HCT116 (cell line): ENCODE data around the gene ASCL2. TPM values are rescaled to one million over a fixed set of nuclear protein-coding genes. Genes with fewer than 3 reads are reported as not detected.

Source experiments
- ATAC-seq: fragments of 200-7000 bp; cut with Tn5 transposase; 2 replicates; pipeline ENCODE4 v1.9.1; 2020; ENCODE audit warnings: mild to moderate bottlenecking, moderate library complexity
- BruUV-seq: library from RNA; stranded (reverse); fragments of 400-500 nt; replicated peaks from 2 replicates; lab custom pipeline; 2021; lab: Mats Ljungman, UMichigan
- CTCF ChIA-PET: fragments of 300-600 bp; sonication (Branson Sonifier 250); formaldehyde crosslinking; loops from one replicate; lab custom pipeline; 2021; ENCODE audit warnings: antibody characterized with exemption; lab: Charles Lee
- POLR2A ChIA-PET: fragments of 300-600, 350-600 bp; sonication (Branson Sonifier 250); formaldehyde crosslinking; loops from one replicate; lab custom pipeline; 2021; ENCODE audit warnings: antibody characterized with exemption; lab: Charles Lee
- RAD21 ChIA-PET, 2 experiments: fragments of 300-600 bp; sonication (Branson Sonifier 250); formaldehyde crosslinking; loops; one replicate each; lab custom pipeline; 2023; ENCODE audit warnings: low total read pairs in 2 of 2; ENCODE audit not compliant: uncharacterized antibody in 2 of 2, unreplicated experiment in 2 of 2, low non-redundant PET in 1 of 2; lab: Charles Lee
- DNase-seq: peaks from one replicate; pipeline ENCODE4 v3.0.0-alpha.2; 2010; ENCODE audit warnings: low read depth, low spot score
- H2AFZ ChIP-seq: fragments of 200-600 bp; shearing (Covaris generic), sonication (generic); 2 replicates; pipeline ENCODE4 v1.6.1; 2017; ENCODE audit warnings: low read depth, mixed run types, mixed read lengths, antibody characterized with exemption, low read length; ENCODE audit not compliant: poor library complexity, severe bottlenecking
- H3K27ac ChIP-seq: 2 replicates; pipeline ENCODE4 v1.5.1; 2012; ENCODE audit warnings: low read depth, low read length
- H3K27me3 ChIP-seq: fragments of 200-600 bp; sonication (generic); 2 replicates; pipeline ENCODE4 v1.6.1; 2016; ENCODE audit warnings: mixed run types, low read length, mixed read lengths; ENCODE audit not compliant: insufficient read depth
- H3K36me3 ChIP-seq, 2 experiments: fragments of 200-500 bp in 1 of 2; fragments of 200-600 bp in 1 of 2; sonication (Bioruptor generic) in 1 of 2; sonication (generic) in 1 of 2; 2 replicates each; pipeline versions ENCODE4 v1.5.1 to v1.6.1; 2014 to 2016; ENCODE audit warnings: low read length in 2 of 2, inconsistent platforms in 1 of 2, mixed read lengths in 1 of 2, mixed run types in 1 of 2; ENCODE audit not compliant: insufficient read depth in 2 of 2, control insufficient read depth in 1 of 2
- H3K4me1 ChIP-seq, 2 experiments: fragments of 200-600 bp in 1 of 2; sonication (generic) in 1 of 2; 2 replicates each; pipeline versions ENCODE4 v1.5.1 to v1.6.1; 2012 to 2017; ENCODE audit warnings: low read length in 2 of 2, inconsistent platforms in 1 of 2, mild to moderate bottlenecking in 1 of 2, mixed read lengths in 1 of 2, mixed run types in 1 of 2, moderate library complexity in 1 of 2; ENCODE audit not compliant: insufficient read depth in 2 of 2, control insufficient read depth in 1 of 2
- H3K4me2 ChIP-seq: fragments of 200-600 bp; sonication (generic); 2 replicates; pipeline ENCODE4 v1.6.1; 2017; ENCODE audit warnings: mixed run types, low read length, mixed read lengths
- H3K4me3 ChIP-seq, 2 experiments: fragments of 200-600 bp in 1 of 2; sonication (generic) in 1 of 2; replicated peaks in 1 of 2; 2 replicates each; pipeline ENCODE4 v1.5.1; 2011 to 2016; ENCODE audit warnings: low read length in 2 of 2, control low read depth in 1 of 2, low read depth in 1 of 2, mild to moderate bottlenecking in 1 of 2, mixed read lengths in 1 of 2, mixed run types in 1 of 2
- H3K79me2 ChIP-seq: fragments of 200-600 bp; sonication (generic); 2 replicates; pipeline ENCODE4 v1.6.1; 2017; ENCODE audit warnings: mild to moderate bottlenecking, mixed run types, low read length, moderate library complexity, mixed read lengths; ENCODE audit not compliant: insufficient read depth
- H3K9ac ChIP-seq: fragments of 200-600 bp; sonication (generic); 2 replicates; pipeline ENCODE4 v1.6.1; 2016; ENCODE audit warnings: low read length, mixed read lengths
- H3K9me2 ChIP-seq: fragments of 200-600 bp; sonication (generic), shearing (Covaris generic); 2 replicates; pipeline ENCODE4 v1.6.1; 2017; ENCODE audit warnings: mixed run types, mild to moderate bottlenecking, moderate library complexity; ENCODE audit not compliant: insufficient read depth
- H3K9me3 ChIP-seq, 2 experiments: fragments of 200-500 bp in 1 of 2; fragments of 200-600 bp in 1 of 2; sonication (Bioruptor generic) in 1 of 2; sonication (generic) in 1 of 2; 2 replicates each; pipeline ENCODE4 v1.6.1; 2014 to 2017; ENCODE audit warnings: low read length in 2 of 2, mixed read lengths in 2 of 2, inconsistent platforms in 1 of 2, low read depth in 1 of 2, mild to moderate bottlenecking in 1 of 2, mixed run types in 1 of 2, moderate library complexity in 1 of 2; ENCODE audit not compliant: control insufficient read depth in 1 of 2, insufficient read depth in 1 of 2
- H4K20me1 ChIP-seq: fragments of 200-600 bp; sonication (generic), shearing (Covaris generic); 2 replicates; pipeline ENCODE4 v1.6.1; 2017; ENCODE audit warnings: mixed run types, mild to moderate bottlenecking, moderate library complexity; ENCODE audit not compliant: insufficient read depth
- CBX3 ChIP-seq: IDR thresholded peaks from 2 replicates; pipeline ENCODE4 v1.6.1; 2012; ENCODE audit warnings: low read depth
- CEBPB ChIP-seq: IDR thresholded peaks from 2 replicates; pipeline ENCODE4 v1.6.1; 2012; ENCODE audit warnings: low read depth
- CTCF ChIP-seq, 3 experiments: fragments of 200-600 bp in 1 of 3; sonication (generic) in 1 of 3; IDR thresholded peaks in 2 of 3; conservative IDR thresholded peaks in 1 of 3; 2 replicates each; pipeline ENCODE4 v1.5.1; 2012 to 2017; ENCODE audit warnings: low read depth in 2 of 3, low read length in 2 of 3, antibody characterized with exemption in 1 of 3, borderline replicate concordance in 1 of 3, control low read depth in 1 of 3, mild to moderate bottlenecking in 1 of 3, mixed read lengths in 1 of 3, mixed run types in 1 of 3, moderate library complexity in 1 of 3; ENCODE audit not compliant: insufficient read depth in 1 of 3
- EGR1 ChIP-seq: IDR thresholded peaks from 2 replicates; pipeline ENCODE4 v1.6.1; 2012; ENCODE audit warnings: low read depth
- ELF1 ChIP-seq: IDR thresholded peaks from 2 replicates; pipeline ENCODE4 v1.6.1; 2012; ENCODE audit warnings: low read depth, borderline replicate concordance
- EZH2 ChIP-seq: fragments of 200-600 bp; sonication (generic); IDR thresholded peaks from 2 replicates; pipeline ENCODE4 v1.6.1; 2017; ENCODE audit warnings: antibody characterized with exemption, mixed run types
- FOSL1 ChIP-seq: IDR thresholded peaks from 2 replicates; pipeline ENCODE4 v1.6.1; 2012; ENCODE audit warnings: low read depth
- JUND ChIP-seq: IDR thresholded peaks from 2 replicates; pipeline ENCODE4 v1.6.1; 2012
- POLR2A ChIP-seq: IDR thresholded peaks from 2 replicates; pipeline ENCODE4 v1.7.0; 2011; ENCODE audit warnings: borderline replicate concordance; ENCODE audit not compliant: insufficient read depth, insufficient read length; ENCODE audit errors: extremely low read depth
- POLR2AphosphoS5 ChIP-seq: IDR thresholded peaks from 2 replicates; pipeline ENCODE4 v1.6.1; 2011; ENCODE audit warnings: mild to moderate bottlenecking, low read depth, low read length, moderate library complexity
- RAD21 ChIP-seq: IDR thresholded peaks from 2 replicates; pipeline ENCODE4 v1.6.1; 2012; ENCODE audit warnings: low read depth, mild to moderate bottlenecking
- REST ChIP-seq: IDR thresholded peaks from 2 replicates; pipeline ENCODE4 v1.6.1; 2012; ENCODE audit warnings: low read depth
- SIN3A ChIP-seq: IDR thresholded peaks from 2 replicates; pipeline ENCODE4 v1.6.1; 2012; ENCODE audit warnings: low read depth
- SP1 ChIP-seq: IDR thresholded peaks from 2 replicates; pipeline ENCODE4 v1.6.1; 2012; ENCODE audit warnings: low read depth
- SRF ChIP-seq: IDR thresholded peaks from 2 replicates; pipeline ENCODE4 v1.6.1; 2012; ENCODE audit warnings: low read depth
- TCF7L2 ChIP-seq: IDR thresholded peaks from 2 replicates; pipeline ENCODE4 v1.7.0; 2011; ENCODE audit warnings: borderline replicate concordance, inconsistent platforms; ENCODE audit not compliant: insufficient read depth, insufficient read length; ENCODE audit errors: extremely low read depth
- YY1 ChIP-seq: IDR thresholded peaks from 2 replicates; pipeline ENCODE4 v1.6.1; 2011; ENCODE audit warnings: low read length, low read depth, moderate library complexity, mild to moderate bottlenecking; ENCODE audit not compliant: insufficient replicate concordance; ENCODE audit errors: extremely low read depth
- ZBTB33 ChIP-seq: IDR thresholded peaks from 2 replicates; pipeline ENCODE4 v1.6.1; 2011; ENCODE audit warnings: mild to moderate bottlenecking, low read length, moderate library complexity; ENCODE audit not compliant: insufficient replicate concordance; ENCODE audit errors: extremely low read depth
- ZFX ChIP-seq: fragments of 450-650 bp; IDR thresholded peaks from 2 replicates; pipeline ENCODE4 v1.6.1; 2017
- ZNF274 ChIP-seq: fragments of 200-500 bp; sonication (Bioruptor generic); IDR thresholded peaks from 2 replicates; pipeline ENCODE4 v1.6.1; 2014; ENCODE audit warnings: mild to moderate bottlenecking, low read depth, low read length, inconsistent platforms
- intact Hi-C: fragments of 100-400 bp; cut with micrococcal nuclease; formaldehyde crosslinking; loops from 2 replicates; pipeline ENCODE4 v1.10.0; 2022
- total RNA-seq: library from RNA; stranded (reverse); gene quantifications from one replicate; pipeline ENCODE4 v1.2.1, GENCODE V29; 2021; ENCODE audit not compliant: unreplicated experiment

ASCL2 gene
- total RNA-seq, 1 experiment from 2014 or later, result not detected

- no peak for ATAC-seq
- no peak for DNase-seq
- H3K9ac ChIP-seq, result no peak overlapping the region
- no peak overlapping the region for H2AFZ ChIP-seq
- no peaks in the 10 kb centered on the region for H3K27me3 ChIP-seq
- H3K4me3 ChIP-seq, result no peak overlapping the region
- H3K9me3 ChIP-seq, result no peaks in the 10 kb centered on the region
- ChIA-PET CTCF (interaction anchor here (1.0 to 1.7 kb wide), 2 partner anchors 103 to 119 kb away, joined by 3 to 9 read pairs; no protein-coding TSS in a partner anchor), RAD21 (no interaction called here), POLR2A (no interaction called here)
- H3K79me2 ChIP-seq, result no peaks in the 10 kb centered on the region
- no TSS peak for BruUV-seq
- H3K9me2 ChIP-seq, result no peaks in the 10 kb centered on the region
- no peaks in the 10 kb centered on the region for H4K20me1 ChIP-seq
- intact Hi-C loops, result no loop called here
- TF ChIP-seq FOSL1 (no peak), EZH2 (no peak), SP1 (no peak), CEBPB (no peak), ELF1 (no peak), SRF (no peak), CTCF (IDR thresholded peaks at IDR 0.05 in 2 of 3, conservative IDR thresholded peaks at IDR 0.05 in 1 of 3; ENCODE audit: borderline replicate concordance in 1 of 3, insufficient read depth in 1 of 3, low read depth in 2 of 3, low read length in 2 of 3) (no peak), EGR1 (no peak), JUND (no peak), ZNF274 (no peak), ZBTB33 (no peak), POLR2AphosphoS5 (no peak), SIN3A (no peak), TCF7L2 (no peak), POLR2A (no peak), YY1 (no peak), REST (no peak), RAD21 (no peak), ZFX (no peak), CBX3 (no peak)
- H3K4me2 ChIP-seq, result no peak overlapping the region
- H3K27ac ChIP-seq, result no peak overlapping the region
- no peaks in the 10 kb centered on the region for H3K36me3 ChIP-seq
- H3K4me1 ChIP-seq, result no peaks in the 10 kb centered on the region
Measured at GRCh38 chr11:2300290-2300935, 30.0 kb upstream of the ASCL2 start.
